GM13976 (cell line): Measurements from ENCODE around the gene ALG5.

ENCODE experiments used
- DNase-seq: peaks from one replicate; pipeline ENCODE4 v3.0.0; 2012; ENCODE audit warnings: low spot score
- in situ Hi-C: fragments of 300-500 bp; cut with MboI; formaldehyde crosslinking; loops from one replicate; pipeline ENCODE4 v1.12.0; 2022; ENCODE audit warnings: low sequenced_read_pairs, mixed read lengths, inconsistent platforms; ENCODE audit not compliant: unreplicated experiment
- TF ChIP-seq, protein P1 (sequence below): IDR thresholded peaks from 2 replicates; pipeline ENCODE4 v1.5.1; 2012; ENCODE audit warnings: borderline replicate concordance, mild to moderate bottlenecking; ENCODE audit not compliant: insufficient read depth; ENCODE audit errors: extremely low read depth, missing control alignments, control extremely low read depth

The ALG5 gene

DNA sequence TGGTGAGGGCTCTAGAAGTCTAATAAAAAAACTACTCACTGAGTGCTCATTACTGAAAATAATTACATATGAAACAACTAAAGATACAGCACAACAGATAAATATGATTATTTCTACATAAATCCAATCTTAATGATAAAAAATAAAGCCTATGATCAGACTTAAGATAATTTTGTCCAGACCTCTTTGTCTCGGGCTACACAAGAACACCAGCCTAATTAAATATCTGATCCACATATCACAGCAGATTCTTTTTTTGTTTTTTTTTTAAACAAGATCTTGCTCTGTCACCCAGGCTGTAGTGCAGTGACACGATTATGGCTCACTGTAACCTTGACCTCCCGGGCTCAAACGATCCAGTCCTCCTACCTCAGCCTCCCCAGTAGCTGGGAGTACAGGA, 48.8 kb downstream of the ALG5 start:
- TF ChIP-seq, protein P1, sequence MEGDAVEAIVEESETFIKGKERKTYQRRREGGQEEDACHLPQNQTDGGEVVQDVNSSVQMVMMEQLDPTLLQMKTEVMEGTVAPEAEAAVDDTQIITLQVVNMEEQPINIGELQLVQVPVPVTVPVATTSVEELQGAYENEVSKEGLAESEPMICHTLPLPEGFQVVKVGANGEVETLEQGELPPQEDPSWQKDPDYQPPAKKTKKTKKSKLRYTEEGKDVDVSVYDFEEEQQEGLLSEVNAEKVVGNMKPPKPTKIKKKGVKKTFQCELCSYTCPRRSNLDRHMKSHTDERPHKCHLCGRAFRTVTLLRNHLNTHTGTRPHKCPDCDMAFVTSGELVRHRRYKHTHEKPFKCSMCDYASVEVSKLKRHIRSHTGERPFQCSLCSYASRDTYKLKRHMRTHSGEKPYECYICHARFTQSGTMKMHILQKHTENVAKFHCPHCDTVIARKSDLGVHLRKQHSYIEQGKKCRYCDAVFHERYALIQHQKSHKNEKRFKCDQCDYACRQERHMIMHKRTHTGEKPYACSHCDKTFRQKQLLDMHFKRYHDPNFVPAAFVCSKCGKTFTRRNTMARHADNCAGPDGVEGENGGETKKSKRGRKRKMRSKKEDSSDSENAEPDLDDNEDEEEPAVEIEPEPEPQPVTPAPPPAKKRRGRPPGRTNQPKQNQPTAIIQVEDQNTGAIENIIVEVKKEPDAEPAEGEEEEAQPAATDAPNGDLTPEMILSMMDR, result no peak
- no peak for DNase-seq
- in situ Hi-C loops, result no loop called here

DNA sequence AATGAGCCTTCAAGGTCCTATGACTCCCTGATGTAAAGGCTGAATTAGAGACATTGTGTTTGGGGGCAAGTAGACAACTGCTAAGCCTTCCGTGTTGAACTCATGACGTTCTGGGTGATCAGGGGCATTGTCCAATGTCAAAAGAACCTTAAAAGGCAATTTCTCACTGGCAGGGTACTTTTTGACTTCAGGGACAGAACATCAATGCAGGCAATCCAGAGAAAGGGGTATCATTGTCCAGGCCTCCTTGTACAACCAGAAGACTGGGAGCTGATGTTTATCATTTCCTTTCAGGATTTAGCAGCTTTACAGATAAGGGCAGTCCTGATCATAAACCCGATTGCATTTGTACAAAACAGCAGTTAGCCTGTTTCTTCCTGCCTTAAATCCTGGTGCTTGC, 54.1 kb downstream of the ALG5 start:
- in situ Hi-C loops, result no loop called here
- TF ChIP-seq, protein P1, result no peak
- DNase-seq, result no peak

DNA sequence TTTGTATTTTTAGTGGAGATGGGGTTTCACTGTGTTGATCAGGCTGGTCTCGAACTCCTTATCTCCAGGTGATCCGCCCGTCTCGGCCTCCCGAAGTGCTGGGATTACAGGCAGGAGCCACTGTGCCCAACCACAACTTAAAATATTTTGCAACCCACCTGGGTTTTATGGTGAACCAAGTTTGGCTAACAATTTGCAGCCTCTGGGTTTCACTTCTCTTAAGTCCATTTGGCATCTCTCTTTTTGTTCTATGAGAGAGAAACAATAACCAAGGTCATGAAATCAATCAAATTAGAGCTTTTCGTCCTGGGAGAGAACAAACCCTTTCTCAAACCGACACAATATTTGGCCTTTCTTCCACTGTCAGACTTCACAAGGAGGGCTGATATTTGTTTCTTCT, 73.5 kb downstream of the ALG5 start:
- TF ChIP-seq, protein P1, result no peak
- in situ Hi-C loops, result no loop called here
- DNase-seq, result no peak

DNA sequence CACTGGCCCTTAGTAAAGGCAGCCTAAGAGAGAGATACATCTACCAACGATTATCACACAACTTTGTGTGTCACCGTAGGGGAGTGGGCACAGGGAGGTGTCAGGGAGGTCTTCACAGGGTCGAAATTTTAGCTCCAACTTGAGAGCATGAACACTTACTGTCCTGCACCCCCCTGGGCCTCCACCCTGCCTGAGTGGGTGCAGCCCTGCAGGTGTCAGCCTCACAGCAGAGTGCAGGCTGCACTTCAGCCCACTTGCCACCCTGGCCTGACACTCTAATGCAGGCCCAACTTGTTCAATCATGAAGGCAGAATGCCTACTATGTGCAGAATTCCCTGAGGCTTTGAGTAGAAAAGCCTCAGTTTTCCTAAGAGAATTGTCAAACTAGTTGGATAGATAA, 75.1 kb downstream of the ALG5 start:
- in situ Hi-C loops, result no loop called here
- no peak for DNase-seq
- TF ChIP-seq, protein P1, result no peak

DNA sequence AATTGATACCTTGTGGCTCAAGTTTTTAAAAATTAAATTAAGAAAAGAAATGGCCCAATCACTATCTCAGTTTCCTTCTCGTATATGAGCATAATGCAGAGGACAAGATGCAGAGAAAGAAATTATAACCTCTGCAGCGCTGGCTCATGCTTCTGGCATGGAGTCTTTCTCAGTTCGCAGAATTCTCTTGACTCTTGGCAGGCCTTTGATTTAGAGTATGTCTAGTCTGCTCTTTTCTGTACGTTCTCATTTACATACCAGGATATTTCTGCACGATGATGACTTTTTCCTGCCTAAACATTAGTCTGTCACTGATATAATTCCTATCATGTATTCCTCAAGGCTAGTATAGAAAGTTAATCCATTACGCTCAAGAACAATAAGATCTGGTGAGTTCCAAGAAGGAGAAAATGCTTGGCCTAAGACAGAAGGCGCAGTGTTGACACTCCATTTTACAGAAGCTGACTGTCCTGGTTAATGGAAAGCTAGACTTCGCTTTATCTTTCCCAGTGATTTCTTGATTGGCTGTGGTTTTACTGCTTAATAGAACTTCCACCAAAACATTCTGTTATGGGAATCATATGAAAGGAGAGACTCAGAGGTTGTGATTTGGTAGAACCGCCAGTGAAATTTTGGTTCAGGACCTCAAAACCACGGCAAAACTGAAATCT, 77.4 kb downstream of the ALG5 start:
- DNase-seq, result no peak
- TF ChIP-seq, protein P1, result no peak
- in situ Hi-C loops, result no loop called here

DNA sequence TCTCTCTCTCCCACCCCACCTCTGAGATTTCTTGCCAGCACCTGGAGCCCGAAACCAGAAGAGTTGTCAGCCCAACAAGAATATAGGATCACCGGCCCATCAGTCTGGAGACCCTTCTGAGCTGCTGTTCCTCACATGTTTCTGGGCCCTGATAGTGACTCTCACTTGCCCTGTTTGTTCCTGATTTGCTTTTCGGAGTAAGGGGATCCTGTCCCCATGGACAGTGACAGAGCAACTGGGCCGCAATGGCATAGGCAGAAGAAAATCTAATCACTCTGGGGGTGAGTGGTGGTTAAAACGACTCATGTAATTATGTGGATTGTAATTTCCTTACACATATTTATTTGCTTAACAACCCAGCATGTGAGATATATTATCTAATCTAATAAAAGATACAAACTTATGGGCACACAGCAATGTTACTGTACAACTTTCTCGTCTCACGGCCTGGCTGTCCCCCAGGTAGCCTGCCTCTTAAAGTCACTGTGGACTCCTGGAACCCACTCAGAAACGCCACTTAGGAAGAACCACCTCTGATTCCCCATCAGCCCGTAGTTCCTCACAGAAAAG, 78.4 kb downstream of the ALG5 start:
- DNase-seq, result no peak
- in situ Hi-C loops, result no loop called here
- TF ChIP-seq, protein P1, result no peak
